IPS-11a (cell line): ENCODE data around the gene CEP95.

Experiments used
- H3K4me3 ChIP-seq: one replicate; pipeline ENCODE4 v1.5.1; 2013; ENCODE audit warnings: low read depth, low read length, control low read depth

The CEP95 gene

GRCh38 chr17:64515829-64516228 lies 9.1 kb downstream of the CEP95 start:
- no peak overlapping the region for H3K4me3 ChIP-seq

GRCh38 chr17:64519601-64520000 lies 12.8 kb downstream of the CEP95 start:
- H3K4me3 ChIP-seq = no peak overlapping the region

GRCh38 chr17:64520359-64520758 lies 13.6 kb downstream of the CEP95 start:
- no peak overlapping the region for H3K4me3 ChIP-seq

GRCh38 chr17:64527914-64528313 lies 21.1 kb downstream of the CEP95 start:
- H3K4me3 ChIP-seq = no peak overlapping the region

GRCh38 chr17:64529221-64529620 lies 22.4 kb downstream of the CEP95 start:
- no peak overlapping the region for H3K4me3 ChIP-seq

GRCh38 chr17:64531955-64532371 lies 25.2 kb downstream of the CEP95 start:
- H3K4me3 ChIP-seq = no peak overlapping the region

GRCh38 chr17:64532409-64532808 lies 25.6 kb downstream of the CEP95 start:
- H3K4me3 ChIP-seq = no peak overlapping the region

GRCh38 chr17:64533784-64534183 lies 27.0 kb downstream of the CEP95 start:
- H3K4me3 ChIP-seq = no peak overlapping the region

- H3K4me3 ChIP-seq = no peak overlapping the region
Observed at GRCh38 chr17:64534187-64534586, 27.4 kb downstream of the CEP95 start.

- no peak overlapping the region for H3K4me3 ChIP-seq
Observed at GRCh38 chr17:64535357-64535756, 28.6 kb downstream of the CEP95 start.

- H3K4me3 ChIP-seq = no peak overlapping the region
Observed at GRCh38 chr17:64536913-64537312, 30.1 kb downstream of the CEP95 start.

- H3K4me3 ChIP-seq = no peak overlapping the region
Observed at GRCh38 chr17:64537488-64537887, 30.7 kb downstream of the CEP95 start.

GRCh38 chr17:64538508-64539130 lies 31.8 kb downstream of the CEP95 start:
- H3K4me3 ChIP-seq = no peak overlapping the region

GRCh38 chr17:64540118-64540776 lies 33.5 kb downstream of the CEP95 start:
- H3K4me3 ChIP-seq = no peak overlapping the region

- H3K4me3 ChIP-seq = no peak overlapping the region
Observed at GRCh38 chr17:64544742-64545141, 38.0 kb downstream of the CEP95 start.

- no peak overlapping the region for H3K4me3 ChIP-seq
Observed at GRCh38 chr17:64546716-64547115, 39.9 kb downstream of the CEP95 start.

- H3K4me3 ChIP-seq = no peak overlapping the region
Observed at GRCh38 chr17:64547319-64547718, 40.5 kb downstream of the CEP95 start.

GRCh38 chr17:64551461-64551860 lies 44.7 kb downstream of the CEP95 start:
- no peak overlapping the region for H3K4me3 ChIP-seq

- H3K4me3 ChIP-seq = no peak overlapping the region
Observed at GRCh38 chr17:64554028-64554637, 47.4 kb downstream of the CEP95 start.

- H3K4me3 ChIP-seq = no peak overlapping the region
Observed at GRCh38 chr17:64555281-64555680, 48.5 kb downstream of the CEP95 start.

GRCh38 chr17:64564098-64564497 lies 57.3 kb downstream of the CEP95 start:
- no peak overlapping the region for H3K4me3 ChIP-seq

- no peak overlapping the region for H3K4me3 ChIP-seq
Observed at GRCh38 chr17:64565563-64565962, 58.8 kb downstream of the CEP95 start.
